Panc1 (cell line): ENCODE measurements around the gene AMDHD2.

ENCODE experiments used
- POLR2AphosphoS5 ChIP-seq: IDR thresholded peaks from 2 replicates; pipeline ENCODE4 v1.6.1; 2012; ENCODE audit warnings: mild to moderate bottlenecking, low read depth, low read length, moderate library complexity
- SIN3A ChIP-seq: IDR thresholded peaks from 2 replicates; pipeline ENCODE4 v1.6.1; 2012; ENCODE audit warnings: low read depth, mild to moderate bottlenecking, low read length, moderate library complexity, borderline replicate concordance; ENCODE audit not compliant: insufficient read depth
- TCF7L2 ChIP-seq: IDR thresholded peaks from 2 replicates; pipeline ENCODE4 v1.6.1; 2011; ENCODE audit warnings: mild to moderate bottlenecking, low read depth, low read length, inconsistent platforms
- TF ChIP-seq, protein P1 (sequence below): fragments of 450-650 bp; IDR thresholded peaks from 2 replicates; pipeline ENCODE4 v1.5.1; 2017; ENCODE audit warnings: mild to moderate bottlenecking
- TF ChIP-seq, protein P2 (sequence below), 2 experiments: IDR thresholded peaks; 2 replicates each; pipeline ENCODE4 v1.6.1; 2011 to 2012; ENCODE audit warnings: low read depth in 2 of 2, control low read depth in 1 of 2, low read length in 1 of 2, mild to moderate bottlenecking in 1 of 2, moderate library complexity in 1 of 2; ENCODE audit not compliant: insufficient read depth in 1 of 2

DNA sequence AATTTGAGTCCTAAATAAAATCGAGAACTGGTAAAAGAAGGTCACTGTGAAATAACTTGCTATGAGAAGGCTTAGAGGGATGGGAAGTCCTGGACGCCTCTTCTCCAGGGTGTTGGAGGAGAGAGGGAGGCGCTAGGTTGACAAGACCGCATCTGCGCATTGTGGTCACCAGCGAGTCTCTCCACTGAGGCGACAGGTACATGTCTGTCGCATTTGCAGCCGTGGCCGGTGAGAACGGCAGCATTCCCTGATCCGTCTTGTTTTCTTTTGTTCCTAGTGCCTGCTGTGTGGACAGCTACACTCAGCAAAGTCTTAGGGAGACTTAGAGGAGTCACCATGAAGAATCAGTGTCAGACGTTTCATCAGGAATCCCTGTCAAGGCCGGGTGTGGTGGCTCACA is 14.5 kb upstream of the AMDHD2 start:
- TF ChIP-seq, protein P1, sequence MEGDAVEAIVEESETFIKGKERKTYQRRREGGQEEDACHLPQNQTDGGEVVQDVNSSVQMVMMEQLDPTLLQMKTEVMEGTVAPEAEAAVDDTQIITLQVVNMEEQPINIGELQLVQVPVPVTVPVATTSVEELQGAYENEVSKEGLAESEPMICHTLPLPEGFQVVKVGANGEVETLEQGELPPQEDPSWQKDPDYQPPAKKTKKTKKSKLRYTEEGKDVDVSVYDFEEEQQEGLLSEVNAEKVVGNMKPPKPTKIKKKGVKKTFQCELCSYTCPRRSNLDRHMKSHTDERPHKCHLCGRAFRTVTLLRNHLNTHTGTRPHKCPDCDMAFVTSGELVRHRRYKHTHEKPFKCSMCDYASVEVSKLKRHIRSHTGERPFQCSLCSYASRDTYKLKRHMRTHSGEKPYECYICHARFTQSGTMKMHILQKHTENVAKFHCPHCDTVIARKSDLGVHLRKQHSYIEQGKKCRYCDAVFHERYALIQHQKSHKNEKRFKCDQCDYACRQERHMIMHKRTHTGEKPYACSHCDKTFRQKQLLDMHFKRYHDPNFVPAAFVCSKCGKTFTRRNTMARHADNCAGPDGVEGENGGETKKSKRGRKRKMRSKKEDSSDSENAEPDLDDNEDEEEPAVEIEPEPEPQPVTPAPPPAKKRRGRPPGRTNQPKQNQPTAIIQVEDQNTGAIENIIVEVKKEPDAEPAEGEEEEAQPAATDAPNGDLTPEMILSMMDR: no peak
- TF ChIP-seq SIN3A (no peak), POLR2AphosphoS5 (no peak), TCF7L2 (no peak)
- TF ChIP-seq, protein P2, sequence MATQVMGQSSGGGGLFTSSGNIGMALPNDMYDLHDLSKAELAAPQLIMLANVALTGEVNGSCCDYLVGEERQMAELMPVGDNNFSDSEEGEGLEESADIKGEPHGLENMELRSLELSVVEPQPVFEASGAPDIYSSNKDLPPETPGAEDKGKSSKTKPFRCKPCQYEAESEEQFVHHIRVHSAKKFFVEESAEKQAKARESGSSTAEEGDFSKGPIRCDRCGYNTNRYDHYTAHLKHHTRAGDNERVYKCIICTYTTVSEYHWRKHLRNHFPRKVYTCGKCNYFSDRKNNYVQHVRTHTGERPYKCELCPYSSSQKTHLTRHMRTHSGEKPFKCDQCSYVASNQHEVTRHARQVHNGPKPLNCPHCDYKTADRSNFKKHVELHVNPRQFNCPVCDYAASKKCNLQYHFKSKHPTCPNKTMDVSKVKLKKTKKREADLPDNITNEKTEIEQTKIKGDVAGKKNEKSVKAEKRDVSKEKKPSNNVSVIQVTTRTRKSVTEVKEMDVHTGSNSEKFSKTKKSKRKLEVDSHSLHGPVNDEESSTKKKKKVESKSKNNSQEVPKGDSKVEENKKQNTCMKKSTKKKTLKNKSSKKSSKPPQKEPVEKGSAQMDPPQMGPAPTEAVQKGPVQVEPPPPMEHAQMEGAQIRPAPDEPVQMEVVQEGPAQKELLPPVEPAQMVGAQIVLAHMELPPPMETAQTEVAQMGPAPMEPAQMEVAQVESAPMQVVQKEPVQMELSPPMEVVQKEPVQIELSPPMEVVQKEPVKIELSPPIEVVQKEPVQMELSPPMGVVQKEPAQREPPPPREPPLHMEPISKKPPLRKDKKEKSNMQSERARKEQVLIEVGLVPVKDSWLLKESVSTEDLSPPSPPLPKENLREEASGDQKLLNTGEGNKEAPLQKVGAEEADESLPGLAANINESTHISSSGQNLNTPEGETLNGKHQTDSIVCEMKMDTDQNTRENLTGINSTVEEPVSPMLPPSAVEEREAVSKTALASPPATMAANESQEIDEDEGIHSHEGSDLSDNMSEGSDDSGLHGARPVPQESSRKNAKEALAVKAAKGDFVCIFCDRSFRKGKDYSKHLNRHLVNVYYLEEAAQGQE (IDR thresholded peaks at IDR 0.05; ENCODE audit: insufficient read depth in 1 of 2, low read depth in 2 of 2, low read length in 1 of 2): no peak
